ENCODE results near the gene TMEM132E. TPM values are rescaled to one million over a fixed set of nuclear protein-coding genes. Genes with fewer than 3 reads are reported as not detected.

TMEM132E gene
- total and polyA plus RNA-seq, 2 of the 4 experiments (the other 2 are of a cell fraction): not detected

DNA sequence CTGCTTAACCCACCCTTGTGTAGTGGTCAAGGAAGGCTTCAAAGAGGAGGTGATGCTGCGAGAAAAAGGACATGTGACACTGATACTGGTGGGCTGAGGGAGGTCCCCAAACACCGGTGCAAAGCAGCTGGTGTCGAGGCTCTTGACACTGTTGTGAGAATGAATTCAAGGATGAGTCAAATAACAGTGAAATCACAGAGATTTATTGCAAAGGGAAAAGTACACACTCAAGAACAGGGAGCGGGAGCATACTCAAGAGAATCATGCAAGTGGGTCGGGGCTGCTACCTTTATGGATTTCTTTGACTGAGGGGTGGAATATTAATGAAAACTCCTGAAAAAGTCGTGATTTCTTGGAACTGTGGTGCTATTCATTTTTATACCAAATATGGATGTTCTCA lies 31.1 kb downstream of the TMEM132E start:
- Histone ChIP-seq H3K4me3 (ENCODE audit: insufficient read depth, low read depth, low read length) (no peak overlapping the region), H3K79me1 (ENCODE audit: low read depth in 1 of 2, low read length in 2 of 2) (no peaks in the 10 kb centered on the region), H3K36me3 (ENCODE audit: control insufficient read depth, insufficient read depth, low read length) (no peaks in the 10 kb centered on the region), H3K14ac (replicated peaks; ENCODE audit: low read depth, low read length) (no peak overlapping the region), H2AFZ (replicated peaks; ENCODE audit: low read length, poor library complexity) (no peak overlapping the region), H3K9ac (ENCODE audit: low read depth, low read length) (no peak overlapping the region), H2AK5ac (ENCODE audit: low read depth, low read length) (no peak overlapping the region), H4K5ac (ENCODE audit: low read depth, low read length) (no peak overlapping the region), H3K9me3 (ENCODE audit: control insufficient read depth, insufficient read depth, low read length) (no peaks in the 10 kb centered on the region), H3K4me1 (ENCODE audit: control insufficient read depth, insufficient read depth, low read length) (no peaks in the 10 kb centered on the region), H3K27ac (ENCODE audit: insufficient read depth, low read length) (no peak overlapping the region), H4K91ac (ENCODE audit: insufficient read depth, low read depth, low read length) (no peak overlapping the region), H2AK9ac (replicated peaks; ENCODE audit: low read depth, low read length, poor library complexity) (no peak overlapping the region), H2BK5ac (ENCODE audit: low read depth, low read length, poor library complexity, severe bottlenecking) (no peak overlapping the region), H3K23ac (ENCODE audit: low read depth, low read length) (no peak overlapping the region), H3K56ac (ENCODE audit: extremely low read depth, insufficient read depth, low read length) (no peak overlapping the region), H2BK120ac (ENCODE audit: low read depth, low read length) (no peak overlapping the region), H2BK15ac (ENCODE audit: low read depth, low read length) (no peak overlapping the region), H3K18ac (ENCODE audit: low read depth, low read length) (no peak overlapping the region), H2BK20ac (ENCODE audit: low read depth, low read length) (no peak overlapping the region), H4K20me1 (ENCODE audit: insufficient read depth, low read length) (no peaks in the 10 kb centered on the region), H3K27me3 (ENCODE audit: control insufficient read depth, insufficient read depth, low read length) (peaks cover 4% of the 10 kb centered on the region), H3K4me2 (ENCODE audit: low read depth, low read length) (no peak overlapping the region), H4K8ac (ENCODE audit: low read depth in 2 of 2, low read length in 2 of 2) (no peak overlapping the region), H3K9me1 (ENCODE audit: insufficient read depth, low read length) (no peaks in the 10 kb centered on the region), H3K4ac (ENCODE audit: low read depth, low read length) (no peak overlapping the region)
- DNase-seq (no peak), ATAC-seq (ENCODE audit: low read depth) (no peak)
- TF ChIP-seq, protein P1, sequence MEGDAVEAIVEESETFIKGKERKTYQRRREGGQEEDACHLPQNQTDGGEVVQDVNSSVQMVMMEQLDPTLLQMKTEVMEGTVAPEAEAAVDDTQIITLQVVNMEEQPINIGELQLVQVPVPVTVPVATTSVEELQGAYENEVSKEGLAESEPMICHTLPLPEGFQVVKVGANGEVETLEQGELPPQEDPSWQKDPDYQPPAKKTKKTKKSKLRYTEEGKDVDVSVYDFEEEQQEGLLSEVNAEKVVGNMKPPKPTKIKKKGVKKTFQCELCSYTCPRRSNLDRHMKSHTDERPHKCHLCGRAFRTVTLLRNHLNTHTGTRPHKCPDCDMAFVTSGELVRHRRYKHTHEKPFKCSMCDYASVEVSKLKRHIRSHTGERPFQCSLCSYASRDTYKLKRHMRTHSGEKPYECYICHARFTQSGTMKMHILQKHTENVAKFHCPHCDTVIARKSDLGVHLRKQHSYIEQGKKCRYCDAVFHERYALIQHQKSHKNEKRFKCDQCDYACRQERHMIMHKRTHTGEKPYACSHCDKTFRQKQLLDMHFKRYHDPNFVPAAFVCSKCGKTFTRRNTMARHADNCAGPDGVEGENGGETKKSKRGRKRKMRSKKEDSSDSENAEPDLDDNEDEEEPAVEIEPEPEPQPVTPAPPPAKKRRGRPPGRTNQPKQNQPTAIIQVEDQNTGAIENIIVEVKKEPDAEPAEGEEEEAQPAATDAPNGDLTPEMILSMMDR (conservative IDR thresholded peaks at IDR 0.05; ENCODE audit: low read depth, low read length): no peak
- TF ChIP-seq NFE2L2 (IDR thresholded peaks at IDR 0.05; ENCODE audit: low read depth, low read length) (no peak), RFX5 (IDR thresholded peaks at IDR 0.05; ENCODE audit: low read depth, low read length) (no peak), SMC3 (IDR thresholded peaks at IDR 0.05; ENCODE audit: low read depth, low read length) (no peak), MAZ (IDR thresholded peaks at IDR 0.05; ENCODE audit: borderline replicate concordance, low read depth, low read length) (no peak), CEBPB (IDR thresholded peaks at IDR 0.05; ENCODE audit: low read depth, low read length) (no peak), FOS (IDR thresholded peaks at IDR 0.05; ENCODE audit: low read depth, low read length) (no peak), RCOR1 (IDR thresholded peaks at IDR 0.05; ENCODE audit: insufficient replicate concordance, low read length) (no peak), BHLHE40 (IDR thresholded peaks at IDR 0.05; ENCODE audit: low read depth, low read length) (no peak), MAFK (IDR thresholded peaks at IDR 0.05; ENCODE audit: low read depth, low read length) (no peak), MXI1 (IDR thresholded peaks at IDR 0.05; ENCODE audit: borderline replicate concordance, low read depth, low read length) (no peak), CHD1 (IDR thresholded peaks at IDR 0.05; ENCODE audit: low read depth, low read length) (no peak), POLR2A (IDR thresholded peaks at IDR 0.05; ENCODE audit: low read depth, low read length) (no peak), RAD21 (IDR thresholded peaks at IDR 0.05; ENCODE audit: low read length) (no peak)
- TF ChIP-seq, protein P2, sequence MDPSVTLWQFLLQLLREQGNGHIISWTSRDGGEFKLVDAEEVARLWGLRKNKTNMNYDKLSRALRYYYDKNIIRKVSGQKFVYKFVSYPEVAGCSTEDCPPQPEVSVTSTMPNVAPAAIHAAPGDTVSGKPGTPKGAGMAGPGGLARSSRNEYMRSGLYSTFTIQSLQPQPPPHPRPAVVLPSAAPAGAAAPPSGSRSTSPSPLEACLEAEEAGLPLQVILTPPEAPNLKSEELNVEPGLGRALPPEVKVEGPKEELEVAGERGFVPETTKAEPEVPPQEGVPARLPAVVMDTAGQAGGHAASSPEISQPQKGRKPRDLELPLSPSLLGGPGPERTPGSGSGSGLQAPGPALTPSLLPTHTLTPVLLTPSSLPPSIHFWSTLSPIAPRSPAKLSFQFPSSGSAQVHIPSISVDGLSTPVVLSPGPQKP (IDR thresholded peaks at IDR 0.05; ENCODE audit: borderline replicate concordance, low read depth, low read length): no peak
- TF ChIP-seq, protein P3, sequence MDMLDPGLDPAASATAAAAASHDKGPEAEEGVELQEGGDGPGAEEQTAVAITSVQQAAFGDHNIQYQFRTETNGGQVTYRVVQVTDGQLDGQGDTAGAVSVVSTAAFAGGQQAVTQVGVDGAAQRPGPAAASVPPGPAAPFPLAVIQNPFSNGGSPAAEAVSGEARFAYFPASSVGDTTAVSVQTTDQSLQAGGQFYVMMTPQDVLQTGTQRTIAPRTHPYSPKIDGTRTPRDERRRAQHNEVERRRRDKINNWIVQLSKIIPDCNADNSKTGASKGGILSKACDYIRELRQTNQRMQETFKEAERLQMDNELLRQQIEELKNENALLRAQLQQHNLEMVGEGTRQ (IDR thresholded peaks at IDR 0.05; ENCODE audit: low read depth, low read length): no peak
- dilution Hi-C loops (cut with HindIII; ENCODE audit: low sequenced_read_pairs, unreplicated experiment) (no loop called here), in situ Hi-C loops (cut with MboI; ENCODE audit: low sequenced_read_pairs) (no loop called here), intact Hi-C loops (cut with micrococcal nuclease) (no loop called here)
- no TSS peak for BruUV-seq (replicated peaks)
- POLR2A ChIA-PET (ENCODE audit: unreplicated experiment): no interaction called here
- WGBS, 2 experiments (ENCODE audit: extremely low coverage in 2 of 2, insufficient read length in 1 of 2): 6% methylated on average over 3 of the region's 6 CpGs; no CpG with 5 or more reads in 1 of the 2 experiments
- CTCF ChIA-PET: no interaction called here

Measured in IMR-90 (cell line).